Measurements from ENCODE around the gene LRG1.
A peak's percentile ranks its signal among the peaks of the same experiment; 100 is the strongest.

LRG1 gene

GRCh38 chr19:4548238-4548584 is 8.4 kb upstream of the LRG1 start:
- TF ChIP-seq SPI1 (IDR thresholded peaks at IDR 0.05; ENCODE audit: borderline replicate concordance, low read depth) (no peak), CTCF (IDR thresholded peaks at IDR 0.05; ENCODE audit: insufficient read depth, low read length) (no peak), REST (IDR thresholded peaks at IDR 0.05; ENCODE audit: insufficient replicate concordance, low read depth) (no peak), POLR2AphosphoS5 (IDR thresholded peaks at IDR 0.05; ENCODE audit: low read depth) (no peak), GABPA (IDR thresholded peaks at IDR 0.05; ENCODE audit: low read depth) (no peak)
- no peak overlapping the region for H3K27ac ChIP-seq (replicated peaks)
- no peak overlapping the region for H3K4me3 ChIP-seq (replicated peaks; ENCODE audit: insufficient read depth, low read length)
- H3K27me3 ChIP-seq (ENCODE audit: insufficient read depth, poor library complexity, severe bottlenecking): no peaks in the 10 kb centered on the region
- no peak for DNase-seq (ENCODE audit: low read depth in 1 of 2, low spot score in 1 of 2)

- no peaks in the 10 kb centered on the region for H3K27me3 ChIP-seq (ENCODE audit: insufficient read depth, poor library complexity, severe bottlenecking)
- H3K27ac ChIP-seq (replicated peaks): no peak overlapping the region
- peak in 1 of 2 experiments; percentile 72 for DNase-seq (ENCODE audit: low read depth in 1 of 2, low spot score in 1 of 2)
- H3K4me3 ChIP-seq (replicated peaks; ENCODE audit: insufficient read depth, low read length): no peak overlapping the region
- no peak for TF ChIP-seq GABPA (IDR thresholded peaks at IDR 0.05; ENCODE audit: low read depth)
- peak; percentile 35 for TF ChIP-seq CTCF (IDR thresholded peaks at IDR 0.05; ENCODE audit: insufficient read depth, low read length)
These were observed 7.7 kb upstream of the LRG1 start for GRCh38 chr19:4547303-4548237.

- TF ChIP-seq REST (IDR thresholded peaks at IDR 0.05; ENCODE audit: insufficient replicate concordance, low read depth): no peak
- TF ChIP-seq SPI1 (IDR thresholded peaks at IDR 0.05; ENCODE audit: borderline replicate concordance, low read depth): no peak
- TF ChIP-seq GABPA (IDR thresholded peaks at IDR 0.05; ENCODE audit: low read depth): no peak
- no peak for TF ChIP-seq POLR2AphosphoS5 (IDR thresholded peaks at IDR 0.05; ENCODE audit: low read depth)
- no peak for TF ChIP-seq CTCF (IDR thresholded peaks at IDR 0.05; ENCODE audit: insufficient read depth, low read length)
- Histone ChIP-seq H3K27me3 (ENCODE audit: insufficient read depth, poor library complexity, severe bottlenecking) (no peaks in the 10 kb centered on the region), H3K4me3 (replicated peaks; ENCODE audit: insufficient read depth, low read length) (no peak overlapping the region), H3K27ac (replicated peaks) (no peak overlapping the region)
- no peak for DNase-seq (ENCODE audit: low read depth in 1 of 2, low spot score in 1 of 2)
These were observed 4.2 kb upstream of the LRG1 start for GRCh38 chr19:4543842-4544647.
